ENCODE data around the gene SLC23A2. TPM values are rescaled to one million over a fixed set of nuclear protein-coding genes. Genes with fewer than 3 reads are reported as not detected.

SLC23A2 gene
- total RNA-seq, 6 experiments from 2014 or later, result 23.4 to 41.1 (median 30.5) TPM

DNA sequence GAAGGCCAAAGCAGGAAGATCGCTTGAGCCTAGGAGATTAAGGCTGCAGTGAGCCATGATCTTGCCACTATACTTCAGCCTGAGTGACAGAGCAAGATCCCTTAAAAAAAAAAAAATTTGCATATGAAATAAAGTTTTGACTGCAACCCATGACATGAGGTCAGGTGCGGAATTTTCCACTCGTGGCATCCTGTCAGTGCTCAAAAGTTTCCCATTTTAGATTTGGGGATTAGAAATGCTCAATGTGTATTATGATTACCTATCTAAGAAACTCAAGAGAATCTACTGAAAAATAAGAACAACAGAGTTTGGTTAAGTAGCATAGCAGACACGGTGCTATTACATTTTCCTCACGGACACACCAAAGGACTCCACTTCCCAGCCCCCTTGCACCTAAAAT, 11.7 kb downstream of the SLC23A2 start:
- no peaks in the 10 kb centered on the region for H3K27me3 ChIP-seq
- 93% methylated on average over 5 of the region's 5 CpGs for WGBS (ENCODE audit: insufficient coverage, low coverage, low lambda C conversion rate, missing lambda C conversion rate)
- no peaks in the 10 kb centered on the region for H3K36me3 ChIP-seq
- TF ChIP-seq POLR2A (IDR thresholded peaks at IDR 0.05), result no peak
- no peak for TF ChIP-seq CTCF (IDR thresholded peaks at IDR 0.05)
- no peak for ATAC-seq
- H3K4me1 ChIP-seq, result no peaks in the 10 kb centered on the region
- no peaks in the 10 kb centered on the region for H3K9me3 ChIP-seq
- intact Hi-C loops (cut with DNase I), result no loop called here
- no peak for DNase-seq
- H3K27ac ChIP-seq, result no peak overlapping the region
- H3K4me3 ChIP-seq, result no peak overlapping the region

- ATAC-seq (no peak), DNase-seq (no peak)
- no peak for TF ChIP-seq POLR2A (IDR thresholded peaks at IDR 0.05)
- no peak for TF ChIP-seq CTCF (IDR thresholded peaks at IDR 0.05)
- Histone ChIP-seq H3K4me3 (no peak overlapping the region), H3K4me1 (no peaks in the 10 kb centered on the region), H3K27ac (no peak overlapping the region), H3K27me3 (no peaks in the 10 kb centered on the region), H3K9me3 (no peaks in the 10 kb centered on the region), H3K36me3 (no peaks in the 10 kb centered on the region)
- intact Hi-C loops (cut with DNase I), result no loop called here
- 57% methylated on average over 6 of the region's 6 CpGs for WGBS (ENCODE audit: insufficient coverage, low coverage, low lambda C conversion rate, missing lambda C conversion rate)
These were observed 14.2 kb downstream of the SLC23A2 start for GRCh38 chr20:4987130-4987529.

DNA sequence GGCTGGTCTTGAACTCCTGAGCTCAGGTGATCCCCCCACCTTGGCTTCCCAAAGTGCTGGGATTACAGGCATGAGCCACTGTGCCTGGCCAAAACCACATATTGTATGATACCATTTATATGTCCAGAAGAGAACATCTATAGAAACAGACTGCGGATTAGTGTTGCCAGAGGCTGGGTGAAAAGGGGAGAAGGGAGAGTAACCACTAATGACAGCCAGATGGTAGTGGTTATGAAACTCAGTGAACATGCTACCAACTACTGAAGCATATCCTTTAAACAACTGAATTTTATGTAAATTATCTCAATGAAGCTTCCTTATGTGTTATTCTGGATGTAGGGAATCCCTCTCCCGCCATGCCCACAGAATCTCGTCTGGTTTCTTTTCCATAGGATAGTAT, 15.7 kb downstream of the SLC23A2 start:
- WGBS (ENCODE audit: insufficient coverage, low coverage, low lambda C conversion rate, missing lambda C conversion rate), result 76% methylated on average over 2 of the region's 3 CpGs
- Histone ChIP-seq H3K4me3 (no peak overlapping the region), H3K27ac (no peak overlapping the region), H3K4me1 (no peaks in the 10 kb centered on the region), H3K36me3 (no peaks in the 10 kb centered on the region), H3K9me3 (no peaks in the 10 kb centered on the region), H3K27me3 (no peaks in the 10 kb centered on the region)
- TF ChIP-seq CTCF (IDR thresholded peaks at IDR 0.05) (no peak), POLR2A (IDR thresholded peaks at IDR 0.05) (no peak)
- DNase-seq, result no peak
- ATAC-seq, result no peak
- intact Hi-C loops (cut with DNase I), result no loop called here

DNA sequence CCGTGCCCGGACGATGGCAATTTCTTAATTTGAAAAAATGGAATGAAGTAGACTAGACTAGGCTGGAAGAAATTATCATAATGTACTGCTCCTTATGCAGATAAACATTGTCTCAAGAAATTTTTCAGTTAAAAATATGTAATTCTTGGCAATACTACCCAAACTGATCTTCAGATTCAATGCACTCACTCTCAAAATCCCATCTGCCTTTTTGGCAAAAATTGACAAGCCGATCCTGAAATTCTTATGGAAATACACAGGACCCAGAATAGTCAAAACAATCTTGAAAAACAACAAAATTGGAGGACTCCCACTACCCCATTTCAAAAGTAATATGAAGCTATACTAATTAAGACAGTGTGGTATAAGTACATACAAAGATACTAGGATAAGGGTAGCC, 19.0 kb downstream of the SLC23A2 start:
- no peaks in the 10 kb centered on the region for H3K9me3 ChIP-seq
- DNase-seq, result no peak
- no peaks in the 10 kb centered on the region for H3K36me3 ChIP-seq
- intact Hi-C loops (cut with DNase I), result no loop called here
- H3K27me3 ChIP-seq, result no peaks in the 10 kb centered on the region
- peaks cover 0 to 10% (median 4%) of the 10 kb centered on the region in 4 donors for H3K4me1 ChIP-seq
- H3K27ac ChIP-seq, result no peak overlapping the region
- TF ChIP-seq POLR2A (IDR thresholded peaks at IDR 0.05), result no peak
- TF ChIP-seq CTCF (IDR thresholded peaks at IDR 0.05), result no peak
- 98% methylated on average over 4 of the region's 4 CpGs for WGBS (ENCODE audit: insufficient coverage, low coverage, low lambda C conversion rate, missing lambda C conversion rate)
- ATAC-seq, result no peak
- no peak overlapping the region for H3K4me3 ChIP-seq

DNA sequence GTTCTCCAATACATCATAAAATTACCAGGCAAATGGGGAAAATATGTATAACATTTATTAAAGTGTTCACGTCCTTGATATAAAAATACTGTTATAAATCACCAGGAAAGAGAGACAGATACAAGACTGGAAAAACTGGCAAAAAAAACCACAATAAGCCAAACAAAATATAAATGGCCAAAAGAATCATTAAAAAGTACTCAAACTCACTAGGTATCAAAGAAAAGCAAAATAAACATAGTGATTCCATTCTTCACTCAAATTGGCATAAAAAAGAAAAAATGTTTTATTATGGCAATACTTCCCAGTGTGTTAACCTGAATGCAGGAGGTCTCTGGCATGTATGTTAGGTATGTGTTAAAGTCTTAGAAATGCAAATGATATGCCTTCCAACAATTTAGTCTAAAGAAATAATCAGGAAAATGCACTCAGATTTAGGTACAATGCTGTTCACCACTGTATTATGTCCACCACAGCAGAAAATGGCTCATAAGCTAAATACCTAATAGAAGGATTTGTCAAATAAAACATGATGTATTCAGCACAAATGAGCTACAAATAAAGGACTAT, 21.4 kb downstream of the SLC23A2 start:
- WGBS (ENCODE audit: insufficient coverage, low coverage, low lambda C conversion rate, missing lambda C conversion rate), result 65% methylated on average over 1 of the region's 1 CpG
- TF ChIP-seq CTCF (IDR thresholded peaks at IDR 0.05) (no peak), POLR2A (IDR thresholded peaks at IDR 0.05) (no peak)
- H3K27ac ChIP-seq, result no peak overlapping the region
- no peak overlapping the region for H3K4me3 ChIP-seq
- H3K4me1 ChIP-seq, result peaks cover 0 to 10% (median 4%) of the 10 kb centered on the region in 4 donors
- no peak for DNase-seq
- H3K27me3 ChIP-seq, result no peaks in the 10 kb centered on the region
- ATAC-seq, result no peak
- no peaks in the 10 kb centered on the region for H3K9me3 ChIP-seq
- intact Hi-C loops (cut with DNase I), result no loop called here
- H3K36me3 ChIP-seq, result no peaks in the 10 kb centered on the region
